Activated CD8-positive, alpha-beta memory T cell treated with anti-CD3 and anti-CD28 coated beads for 36 hours (primary cell): Measurements from ENCODE around the gene MTA1. TPM values are rescaled to one million over a fixed set of nuclear protein-coding genes. Genes with fewer than 3 reads are reported as not detected.

Source experiments
- CTCF ChIA-PET: fragments of 350-600 bp; sonication (Branson Sonifier 250); formaldehyde crosslinking; loops from one replicate; lab custom pipeline; 2021; ENCODE audit warnings: antibody characterized with exemption; lab: Charles Lee
- POLR2A ChIA-PET: fragments of 350-600 bp; sonication (Branson Sonifier 250); formaldehyde crosslinking; loops from one replicate; lab custom pipeline; 2021; ENCODE audit warnings: antibody characterized with exemption; lab: Charles Lee
- total RNA-seq, 2 experiments: library from RNA; stranded (reverse); gene quantifications; one replicate each; pipeline ENCODE4 v1.2.3, GENCODE V29; 2021

The MTA1 gene
- total RNA-seq, 2 experiments from 2014 or later = 147 to 156 TPM

DNA sequence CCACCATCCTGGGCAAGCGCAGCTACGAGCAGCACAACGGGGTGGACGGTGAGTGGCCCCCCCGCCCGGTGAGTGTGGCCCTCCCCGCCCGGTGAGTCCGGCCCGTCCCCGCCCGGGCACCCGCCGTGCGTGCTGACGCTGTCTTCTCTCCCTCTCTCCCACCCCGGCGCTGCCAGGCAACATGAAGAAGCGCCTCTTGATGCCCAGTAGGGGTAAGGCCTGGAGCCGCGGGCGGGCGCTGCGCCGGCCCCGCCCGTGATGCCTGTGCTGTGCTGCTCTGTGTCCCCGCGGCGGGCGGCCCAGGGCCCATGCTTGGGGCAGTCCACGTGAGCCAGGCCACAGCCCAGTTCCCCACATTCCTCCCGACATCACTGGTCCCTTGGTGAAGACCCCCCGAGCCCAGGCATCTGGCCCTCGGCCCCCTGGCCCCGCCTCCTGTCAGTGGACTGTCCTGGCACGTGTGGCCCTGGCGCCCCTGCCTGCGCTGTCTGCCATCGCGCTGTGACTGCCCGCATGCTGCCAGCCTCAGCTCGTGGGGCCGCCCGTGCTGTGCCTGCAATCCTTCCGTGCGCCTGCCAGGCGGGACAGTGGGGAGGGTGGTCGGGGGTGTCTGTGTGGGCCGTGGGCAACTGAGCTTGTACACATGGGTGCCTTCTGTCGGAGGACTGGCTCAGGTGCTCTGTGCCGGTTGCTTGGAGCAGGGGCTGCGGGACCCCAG, 47.1 kb downstream of the MTA1 start:
- ChIA-PET POLR2A (no interaction called here), CTCF (no interaction called here)

GRCh38 chr14:105467249-105467941, 47.8 kb downstream of the MTA1 start:
- POLR2A ChIA-PET = no interaction called here
- CTCF ChIA-PET = no interaction called here

- ChIA-PET POLR2A (no interaction called here), CTCF (interaction anchor here (1.3 kb wide), 1 partner anchor 10 kb away, joined by 4 read pairs; no protein-coding TSS in a partner anchor)
Observed at GRCh38 chr14:105467942-105468471, 48.4 kb downstream of the MTA1 start.

GRCh38 chr14:105468621-105469241, 49.1 kb downstream of the MTA1 start:
- ChIA-PET CTCF (interaction anchor here (1.3 to 1.4 kb wide), 3 partner anchors 11 to 21 kb away, joined by 3 to 4 read pairs (median 3); no protein-coding TSS in a partner anchor), POLR2A (no interaction called here)

DNA sequence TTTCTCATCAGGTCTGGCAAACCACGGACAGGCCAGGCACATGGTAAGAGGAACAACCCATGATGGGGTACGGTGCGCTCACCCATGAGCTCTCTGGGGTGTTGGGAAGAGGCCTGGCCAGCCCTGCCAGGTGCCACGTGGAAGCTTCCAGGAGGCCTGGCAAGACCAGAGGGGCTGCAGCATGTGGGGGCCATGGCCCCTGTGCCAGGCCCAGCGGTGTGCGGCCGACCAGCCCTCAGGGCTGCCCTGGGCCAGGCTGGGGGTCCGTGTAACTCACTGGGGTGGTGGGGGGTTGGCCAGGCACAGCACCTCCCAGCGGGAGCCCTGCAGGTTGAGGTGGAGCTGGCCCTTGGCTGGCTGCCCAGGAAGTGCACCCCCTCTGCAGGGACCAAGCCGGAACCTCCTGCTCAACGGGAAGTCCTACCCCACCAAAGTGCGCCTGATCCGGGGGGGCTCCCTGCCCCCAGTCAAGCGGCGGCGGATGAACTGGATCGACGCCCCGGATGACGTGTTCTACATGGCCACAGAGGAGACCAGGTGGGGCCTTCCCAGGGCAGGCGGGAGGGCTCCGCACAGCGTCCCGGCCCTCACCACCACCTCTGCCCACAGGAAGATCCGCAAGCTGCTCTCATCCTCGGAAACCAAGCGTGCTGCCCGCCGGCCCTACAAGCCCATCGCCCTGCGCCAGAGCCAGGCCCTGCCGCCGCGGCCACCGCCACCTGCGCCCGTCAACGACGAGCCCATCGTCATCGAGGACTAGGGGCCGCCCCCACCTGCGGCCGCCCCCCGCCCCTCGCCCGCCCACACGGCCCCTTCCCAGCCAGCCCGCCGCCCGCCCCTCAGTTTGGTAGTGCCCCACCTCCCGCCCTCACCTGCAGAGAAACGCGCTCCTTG, 50.1 kb downstream of the MTA1 start:
- ChIA-PET CTCF (interaction anchor here (1.3 to 1.4 kb wide), 2 partner anchors 11 to 20 kb away, joined by 3 read pairs; no protein-coding TSS in a partner anchor), POLR2A (no interaction called here)

- ChIA-PET CTCF (interaction anchor here (1.3 to 2.8 kb wide), 2 partner anchors 10 to 100 kb away, joined by 3 to 17 read pairs; no protein-coding TSS in a partner anchor), POLR2A (interaction anchor here (1.3 kb wide), 1 partner anchor 16 kb away, joined by 3 read pairs; the partner anchor contains the start of gene CRIP1)
Observed at GRCh38 chr14:105470350-105471296, 51.0 kb downstream of the MTA1 start.

GRCh38 chr14:105471297-105471821, 51.7 kb downstream of the MTA1 start:
- POLR2A ChIA-PET = interaction anchor here (1.3 kb wide), 1 partner anchor 15 kb away, joined by 3 read pairs; the partner anchor contains the start of gene CRIP1
- CTCF ChIA-PET = interaction anchor here (0.6 to 2.8 kb wide), 3 partner anchors 10 to 100 kb away, joined by 3 to 17 read pairs (median 3); no protein-coding TSS in a partner anchor

- ChIA-PET CTCF (interaction anchor here (0.6 to 2.8 kb wide), 4 partner anchors 9 to 101 kb away, joined by 3 to 17 read pairs (median 3); no protein-coding TSS in a partner anchor), POLR2A (interaction anchor here (1.3 kb wide), 1 partner anchor 15 kb away, joined by 3 read pairs; the partner anchor contains the start of gene CRIP1)
Observed at GRCh38 chr14:105471823-105472485, 52.3 kb downstream of the MTA1 start.

DNA sequence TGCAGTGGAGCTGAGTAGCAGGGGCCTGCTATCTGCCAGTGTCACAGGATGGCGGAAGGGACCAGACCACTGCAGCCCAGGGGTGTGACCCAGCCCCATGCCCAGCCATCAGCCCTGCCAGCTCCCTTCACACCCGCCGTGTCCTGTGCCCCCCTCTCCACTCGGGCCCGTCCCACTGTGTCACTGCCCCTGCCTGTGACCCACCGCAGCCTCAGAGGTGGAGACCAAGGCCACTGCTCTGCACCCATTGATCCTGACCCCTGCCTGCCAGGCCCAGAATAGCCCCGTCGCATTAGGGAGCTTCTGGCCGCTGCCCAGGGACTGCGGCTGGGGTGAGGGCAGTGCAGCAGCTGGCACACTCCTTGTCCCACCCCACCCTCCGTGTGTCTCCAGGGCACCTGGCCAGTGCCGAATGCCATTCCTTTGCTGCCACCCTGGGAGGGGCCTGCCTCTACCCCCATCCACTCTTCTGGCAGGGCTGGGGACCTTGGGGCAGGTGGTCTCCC, 52.9 kb downstream of the MTA1 start:
- CTCF ChIA-PET = interaction anchor here (1.3 to 2.8 kb wide), 3 partner anchors 8 to 101 kb away, joined by 3 to 17 read pairs (median 3); no protein-coding TSS in a partner anchor
- POLR2A ChIA-PET = no interaction called here

- ChIA-PET POLR2A (no interaction called here), CTCF (interaction anchor here (1.2 to 2.8 kb wide), 3 partner anchors 8 to 17 kb away, joined by 3 to 17 read pairs (median 5); no protein-coding TSS in a partner anchor)
Observed at GRCh38 chr14:105473033-105473676, 53.5 kb downstream of the MTA1 start.

DNA sequence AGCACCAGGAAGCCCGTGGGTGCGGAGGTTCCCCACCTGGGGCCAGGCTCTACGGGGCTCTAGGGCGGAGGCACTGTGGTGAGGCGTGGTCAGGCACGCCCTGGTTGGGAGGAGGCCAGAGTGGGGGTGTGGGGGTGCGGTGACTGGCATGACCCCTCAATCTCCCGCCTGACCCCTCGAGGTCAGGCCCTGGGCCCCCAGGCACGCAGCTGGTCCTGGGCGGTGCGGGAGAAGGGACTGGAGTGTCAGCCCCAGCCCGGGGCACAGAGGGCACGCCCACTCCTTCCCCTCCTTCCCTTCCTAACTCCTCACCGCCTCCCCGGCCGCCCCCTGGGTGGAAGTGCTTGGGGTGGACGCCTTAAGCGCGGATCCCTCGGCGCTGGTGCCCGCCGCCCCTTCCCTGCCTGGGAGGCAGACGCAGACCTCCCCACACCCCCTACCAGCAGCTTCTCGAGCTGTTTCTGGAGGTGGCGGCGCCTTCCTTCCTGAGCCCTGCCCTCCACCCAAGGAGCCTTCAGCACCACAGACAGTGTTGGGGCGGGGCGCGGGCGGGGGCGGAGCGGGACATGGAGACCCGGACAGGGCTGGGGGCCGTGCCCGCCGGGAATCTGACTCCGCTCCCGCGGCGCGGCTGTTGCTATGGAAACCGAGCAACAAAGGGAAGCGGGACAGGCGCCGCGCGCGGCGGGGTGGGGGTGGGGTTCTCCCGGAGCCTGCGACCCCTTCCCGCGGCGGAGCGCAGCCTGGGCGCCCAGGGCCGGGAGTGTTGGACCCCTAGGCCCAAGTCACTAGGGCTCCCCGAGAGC, 54.3 kb downstream of the MTA1 start:
- POLR2A ChIA-PET = no interaction called here
- CTCF ChIA-PET = interaction anchor here (1.2 kb wide), 1 partner anchor 16 kb away, joined by 5 read pairs; no protein-coding TSS in a partner anchor

- CTCF ChIA-PET = interaction anchor here (1.2 kb wide), 1 partner anchor 15 kb away, joined by 5 read pairs; no protein-coding TSS in a partner anchor
- POLR2A ChIA-PET = no interaction called here
Observed at GRCh38 chr14:105474483-105475268, 55.0 kb downstream of the MTA1 start, which contains the start of gene CRIP2. CRIP2 (plus strand) TSS chr14:105474821; CDS start chr14:105474863, 42 bp downstream.

GRCh38 chr14:105475269-105476096, 55.9 kb downstream of the MTA1 start:
- CTCF ChIA-PET = no interaction called here
- POLR2A ChIA-PET = no interaction called here
